Endothelial cell (in vitro differentiated cells): Measurements from ENCODE around the gene CTAG2. TPM values are rescaled to one million over a fixed set of nuclear protein-coding genes. Genes with fewer than 3 reads are reported as not detected.

Source experiments
- total RNA-seq: library from RNA; stranded (reverse); fragmentation: NEBNext Ultra II Directional; extraction: Animal tissue kit (Norgen Biotek cat#: 25700); gene quantifications from one replicate; pipeline ENCODE4 v1.2.1, GENCODE V29; 2021; ENCODE audit not compliant: unreplicated experiment

CTAG2 gene
- total RNA-seq, 1 donor from 2014 or later = not detected

Other genes with a start within 250 kb of the CTAG2 start
- gene DNASE1L1, start 244.3 kb downstream of the CTAG2 start, total RNA-seq = 38.6 TPM
- gene TAFAZZIN, start 242.0 kb downstream of the CTAG2 start, total RNA-seq = 56.4 TPM
- 100 TPM for gene ATP6AP1, start 224.9 kb downstream of the CTAG2 start, total RNA-seq
- gene GDI1, start 216.4 kb downstream of the CTAG2 start, total RNA-seq = 157 TPM
- gene FAM50A, start 209.4 kb downstream of the CTAG2 start, total RNA-seq = 77.0 TPM
- 54.5 TPM for gene PLXNA3, start 195.3 kb downstream of the CTAG2 start, total RNA-seq
- 18.4 TPM for gene LAGE3, start 174.3 kb downstream of the CTAG2 start, total RNA-seq
- 16.8 TPM for gene UBL4A, start 167.0 kb downstream of the CTAG2 start, total RNA-seq
- 13.9 TPM for gene SLC10A3, start 162.9 kb downstream of the CTAG2 start, total RNA-seq
- gene FAM3A, start 137.3 kb downstream of the CTAG2 start, total RNA-seq = 29.6 TPM
- 46.4 TPM for gene G6PD, start 106.7 kb downstream of the CTAG2 start, total RNA-seq
- 23.0 TPM for gene IKBKG, start 106.0 kb downstream of the CTAG2 start, total RNA-seq
- gene CTAG1A, start 68.4 kb downstream of the CTAG2 start, total RNA-seq = not detected
- not detected for gene CTAG1B, start 34.3 kb downstream of the CTAG2 start, total RNA-seq
- 0.90 TPM for gene GAB3, start 97.5 kb upstream of the CTAG2 start, total RNA-seq
- gene DKC1, start 109.3 kb upstream of the CTAG2 start, total RNA-seq = 28.5 TPM
- gene MPP1, start 151.9 kb upstream of the CTAG2 start, total RNA-seq = 11.3 TPM
- not detected for gene SMIM9, start 181.1 kb upstream of the CTAG2 start, total RNA-seq
- 24.4 TPM for gene F8A1, start 232.8 kb upstream of the CTAG2 start, total RNA-seq